ENCODE measurements around the gene GRK5. TPM values are rescaled to one million over a fixed set of nuclear protein-coding genes. Genes with fewer than 3 reads are reported as not detected.

Gene GRK5
- total RNA-seq, 1 donor, result 16.0 TPM

GRCh38 chr10:119377958-119378736 is 170.8 kb downstream of the GRK5 start:
- H3K4me3 ChIP-seq (ENCODE audit: low read depth, low read length), result no peak overlapping the region
- no peak for DNase-seq (ENCODE audit: low read depth)
- no peak for TF ChIP-seq CTCF (IDR thresholded peaks at IDR 0.05; ENCODE audit: insufficient read depth, low read depth, low read length)

DNA sequence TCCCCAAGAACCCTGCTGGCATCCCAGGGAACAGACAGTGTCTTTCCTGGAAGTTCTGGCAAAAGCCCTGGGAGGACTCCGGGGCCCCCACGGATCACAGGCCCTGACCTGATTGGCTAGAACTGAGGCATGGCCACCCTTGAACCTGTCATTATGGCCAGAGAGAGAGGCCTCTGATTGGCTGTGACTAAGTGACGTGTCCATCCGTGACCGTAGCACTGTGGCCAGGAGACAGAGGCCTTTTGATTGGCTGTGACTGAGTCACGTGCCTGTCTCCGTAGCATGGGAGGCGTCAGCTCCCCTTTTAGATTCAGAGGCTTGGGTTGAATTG is 171.3 kb downstream of the GRK5 start:
- no peak for DNase-seq (ENCODE audit: low read depth)
- TF ChIP-seq CTCF (IDR thresholded peaks at IDR 0.05; ENCODE audit: insufficient read depth, low read depth, low read length), result no peak
- H3K4me3 ChIP-seq (ENCODE audit: low read depth, low read length), result no peak overlapping the region

DNA sequence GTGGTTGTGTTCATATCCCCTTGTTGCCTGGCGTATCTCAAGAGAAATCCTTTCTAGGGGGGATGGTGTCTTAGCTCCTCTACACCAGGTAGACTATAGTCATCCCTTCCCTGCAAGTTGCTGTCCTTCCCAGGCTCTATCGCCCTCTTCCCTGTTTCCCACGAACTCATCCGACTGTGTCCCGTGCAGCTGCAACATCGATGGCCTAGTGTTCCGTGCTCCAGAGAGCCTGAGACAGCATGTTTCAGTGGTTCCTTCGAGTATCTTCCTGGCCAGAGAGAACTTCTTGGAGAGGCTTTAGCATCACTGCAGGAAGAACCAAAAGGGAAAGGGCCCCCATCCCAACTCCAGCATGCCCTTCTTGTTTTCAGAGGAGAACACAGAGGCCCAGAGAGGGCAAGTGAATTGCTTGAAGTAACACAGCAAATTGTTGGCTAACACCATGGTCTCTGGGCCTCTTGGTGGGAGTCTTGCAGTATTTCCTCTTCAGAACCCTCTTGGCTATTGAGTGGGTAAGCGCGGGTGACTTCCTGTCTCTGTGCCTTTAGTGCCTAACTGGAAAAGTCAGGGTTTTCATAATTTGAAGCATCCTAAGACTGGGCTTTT is 172.2 kb downstream of the GRK5 start:
- DNase-seq (ENCODE audit: low read depth), result no peak
- TF ChIP-seq CTCF (IDR thresholded peaks at IDR 0.05; ENCODE audit: insufficient read depth, low read depth, low read length), result no peak
- H3K4me3 ChIP-seq (ENCODE audit: low read depth, low read length), result no peak overlapping the region

GRCh38 chr10:119383174-119383856 is 175.9 kb downstream of the GRK5 start:
- DNase-seq (ENCODE audit: low read depth), result no peak
- H3K4me3 ChIP-seq (ENCODE audit: low read depth, low read length), result no peak overlapping the region
- no peak for TF ChIP-seq CTCF (IDR thresholded peaks at IDR 0.05; ENCODE audit: insufficient read depth, low read depth, low read length)

GRCh38 chr10:119384127-119384526 is 176.8 kb downstream of the GRK5 start:
- H3K4me3 ChIP-seq (ENCODE audit: low read depth, low read length), result no peak overlapping the region
- DNase-seq (ENCODE audit: low read depth), result no peak
- no peak for TF ChIP-seq CTCF (IDR thresholded peaks at IDR 0.05; ENCODE audit: insufficient read depth, low read depth, low read length)

DNA sequence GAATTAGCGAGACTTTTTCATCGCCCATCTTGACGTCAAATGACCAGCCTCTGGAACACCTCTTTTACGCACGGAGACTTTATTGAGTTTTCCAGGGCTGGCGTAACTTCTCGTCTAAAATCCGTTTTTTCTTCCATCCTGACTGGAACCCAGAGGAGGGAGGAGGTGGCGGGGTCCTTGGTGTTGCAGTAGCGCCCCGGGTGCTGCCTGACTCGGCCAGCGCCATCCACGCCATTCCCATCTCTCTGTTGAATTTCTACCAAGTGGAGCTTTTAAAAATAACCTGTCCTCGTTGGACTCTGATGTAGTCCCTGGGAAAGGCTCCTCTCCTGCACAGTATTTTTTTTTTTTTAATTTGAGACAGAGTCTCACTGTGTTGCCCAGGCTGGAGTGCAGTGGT is 179.3 kb downstream of the GRK5 start:
- no peak for DNase-seq (ENCODE audit: low read depth)
- no peak overlapping the region for H3K4me3 ChIP-seq (ENCODE audit: low read depth, low read length)

More for the DNA sequence above, 179.3 kb downstream of the GRK5 start:
- no peak for TF ChIP-seq CTCF (IDR thresholded peaks at IDR 0.05; ENCODE audit: insufficient read depth, low read depth, low read length)

Data from fibroblast of villous mesenchyme (primary cell).